ENCODE measurements around the gene TMEM9. TPM values are rescaled to one million over a fixed set of nuclear protein-coding genes. Genes with fewer than 3 reads are reported as not detected.

Gene TMEM9
- polyA plus RNA-seq, 3 donors: 13.6 to 43.6 (median 22.4) TPM

DNA sequence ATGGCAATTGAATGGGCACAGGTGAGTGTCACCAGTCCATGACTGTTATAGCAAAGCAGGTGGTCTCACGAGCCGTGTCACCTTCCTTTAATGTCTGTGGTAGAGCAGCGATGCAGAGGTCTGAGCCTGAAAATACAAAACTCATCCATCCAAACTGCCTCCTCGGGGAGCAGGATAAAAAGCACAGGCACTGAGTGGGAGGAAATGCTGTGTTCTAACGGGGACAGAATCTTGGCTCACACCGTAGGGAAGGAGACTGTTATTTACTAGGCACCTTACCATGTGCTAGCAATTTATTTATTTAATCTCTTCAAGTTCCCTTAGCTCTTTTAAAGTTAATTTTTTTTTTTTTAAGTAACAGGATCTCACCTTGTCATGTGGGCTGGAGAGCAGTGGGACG is 28.5 kb downstream of the TMEM9 start:
- no peak overlapping the region for H3K4me3 ChIP-seq (replicated peaks in 1 of 3; ENCODE audit: low read depth in 2 of 3, low read length in 3 of 3)
- no peak for DNase-seq
- H3K9ac ChIP-seq (ENCODE audit: insufficient read depth, low read length, poor library complexity, severe bottlenecking): no peak overlapping the region
- H3K79me2 ChIP-seq (ENCODE audit: insufficient read depth, low read length): no peaks in the 10 kb centered on the region
- H3K27me3 Mint-ChIP-seq (ENCODE audit: low read depth in 3 of 3): peaks cover 3 to 8% (median 5%) of the 10 kb centered on the region in 3 donors
- H3K4me2 ChIP-seq (replicated peaks; ENCODE audit: extremely low read depth, low read length, poor library complexity, severe bottlenecking): no peak overlapping the region
- H3K4me3 Mint-ChIP-seq: no peak overlapping the region
- H3K4me1 Mint-ChIP-seq: no peaks in the 10 kb centered on the region
- intact Hi-C loops (cut with micrococcal nuclease): no loop called here
- H4K20me1 ChIP-seq (ENCODE audit: insufficient read depth, low read length): no peaks in the 10 kb centered on the region
- TF ChIP-seq, protein P1, sequence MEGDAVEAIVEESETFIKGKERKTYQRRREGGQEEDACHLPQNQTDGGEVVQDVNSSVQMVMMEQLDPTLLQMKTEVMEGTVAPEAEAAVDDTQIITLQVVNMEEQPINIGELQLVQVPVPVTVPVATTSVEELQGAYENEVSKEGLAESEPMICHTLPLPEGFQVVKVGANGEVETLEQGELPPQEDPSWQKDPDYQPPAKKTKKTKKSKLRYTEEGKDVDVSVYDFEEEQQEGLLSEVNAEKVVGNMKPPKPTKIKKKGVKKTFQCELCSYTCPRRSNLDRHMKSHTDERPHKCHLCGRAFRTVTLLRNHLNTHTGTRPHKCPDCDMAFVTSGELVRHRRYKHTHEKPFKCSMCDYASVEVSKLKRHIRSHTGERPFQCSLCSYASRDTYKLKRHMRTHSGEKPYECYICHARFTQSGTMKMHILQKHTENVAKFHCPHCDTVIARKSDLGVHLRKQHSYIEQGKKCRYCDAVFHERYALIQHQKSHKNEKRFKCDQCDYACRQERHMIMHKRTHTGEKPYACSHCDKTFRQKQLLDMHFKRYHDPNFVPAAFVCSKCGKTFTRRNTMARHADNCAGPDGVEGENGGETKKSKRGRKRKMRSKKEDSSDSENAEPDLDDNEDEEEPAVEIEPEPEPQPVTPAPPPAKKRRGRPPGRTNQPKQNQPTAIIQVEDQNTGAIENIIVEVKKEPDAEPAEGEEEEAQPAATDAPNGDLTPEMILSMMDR (IDR thresholded peaks at IDR 0.05): no peak
- H3K27ac ChIP-seq (ENCODE audit: low read depth in 1 of 2, low read length in 2 of 2): no peak overlapping the region
- no peak overlapping the region for H2AFZ ChIP-seq (ENCODE audit: insufficient read depth, low read depth, low read length, poor library complexity, severe bottlenecking)
- H3K9me3 ChIP-seq (replicated peaks in 1 of 2; ENCODE audit: control insufficient read depth in 1 of 2, insufficient read depth in 1 of 2, low read length in 2 of 2): no peaks in the 10 kb centered on the region
- no peaks in the 10 kb centered on the region for H3K4me1 ChIP-seq (ENCODE audit: control insufficient read depth in 1 of 2, insufficient read depth in 2 of 2, low read length in 2 of 2)
- no peak overlapping the region for H3K27ac Mint-ChIP-seq
- no peaks in the 10 kb centered on the region for H3K9me3 Mint-ChIP-seq
- no peaks in the 10 kb centered on the region for H3K36me3 ChIP-seq (replicated peaks in 1 of 2; ENCODE audit: control insufficient read depth in 1 of 2, insufficient read depth in 2 of 2, low read length in 2 of 2)
- WGBS (ENCODE audit: insufficient coverage): no CpG with 5 or more reads among the region's 7 CpGs
- H3K27me3 ChIP-seq (ENCODE audit: control insufficient read depth in 2 of 2, insufficient read depth in 2 of 2, low read length in 2 of 2): no peaks in the 10 kb centered on the region
- no peaks in the 10 kb centered on the region for H3K36me3 Mint-ChIP-seq

DNA sequence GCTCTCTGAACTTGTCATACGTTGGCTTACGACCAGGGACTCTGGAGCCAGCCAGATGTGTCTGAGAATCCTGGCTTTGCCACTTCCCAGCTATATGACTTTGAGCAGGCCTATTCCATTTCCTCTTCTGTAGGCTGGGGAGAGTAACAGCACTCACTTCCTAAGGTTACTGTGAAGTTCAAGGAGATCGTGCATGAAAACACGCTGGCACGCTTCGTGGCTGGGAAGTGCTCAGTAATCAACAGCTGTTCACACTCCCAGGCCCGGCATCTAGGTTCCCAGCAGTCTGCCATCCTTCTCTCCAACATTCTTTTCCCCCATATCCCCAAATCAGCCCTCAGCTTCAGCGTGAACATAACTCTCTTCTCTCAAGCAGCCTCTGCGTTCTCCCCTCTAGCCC is 29.3 kb downstream of the TMEM9 start:
- H3K9me3 Mint-ChIP-seq: no peaks in the 10 kb centered on the region
- Histone ChIP-seq H4K20me1 (ENCODE audit: insufficient read depth, low read length) (no peaks in the 10 kb centered on the region), H3K4me2 (replicated peaks; ENCODE audit: extremely low read depth, low read length, poor library complexity, severe bottlenecking) (no peak overlapping the region), H3K4me3 (replicated peaks in 1 of 3; ENCODE audit: low read depth in 2 of 3, low read length in 3 of 3) (no peak overlapping the region), H3K79me2 (ENCODE audit: insufficient read depth, low read length) (no peaks in the 10 kb centered on the region), H3K36me3 (replicated peaks in 1 of 2; ENCODE audit: control insufficient read depth in 1 of 2, insufficient read depth in 2 of 2, low read length in 2 of 2) (no peaks in the 10 kb centered on the region), H3K27me3 (ENCODE audit: control insufficient read depth in 2 of 2, insufficient read depth in 2 of 2, low read length in 2 of 2) (no peaks in the 10 kb centered on the region), H2AFZ (ENCODE audit: insufficient read depth, low read depth, low read length, poor library complexity, severe bottlenecking) (no peak overlapping the region), H3K9me3 (replicated peaks in 1 of 2; ENCODE audit: control insufficient read depth in 1 of 2, insufficient read depth in 1 of 2, low read length in 2 of 2) (no peaks in the 10 kb centered on the region), H3K9ac (ENCODE audit: insufficient read depth, low read length, poor library complexity, severe bottlenecking) (no peak overlapping the region), H3K4me1 (ENCODE audit: control insufficient read depth in 1 of 2, insufficient read depth in 2 of 2, low read length in 2 of 2) (no peaks in the 10 kb centered on the region), H3K27ac (ENCODE audit: low read depth in 1 of 2, low read length in 2 of 2) (no peak overlapping the region)
- intact Hi-C loops (cut with micrococcal nuclease): no loop called here
- H3K4me3 Mint-ChIP-seq: no peak overlapping the region
- DNase-seq: no peak
- no peaks in the 10 kb centered on the region for H3K36me3 Mint-ChIP-seq
- no peaks in the 10 kb centered on the region for H3K4me1 Mint-ChIP-seq
- peaks cover 3 to 10% (median 5%) of the 10 kb centered on the region in 3 donors for H3K27me3 Mint-ChIP-seq (ENCODE audit: low read depth in 3 of 3)
- TF ChIP-seq, protein P1 (IDR thresholded peaks at IDR 0.05): no peak
- H3K27ac Mint-ChIP-seq: no peak overlapping the region
- WGBS (ENCODE audit: insufficient coverage): 88% methylated on average over 8 of the region's 9 CpGs
